K562 (cell line): ENCODE measurements around the gene CD96. TPM values are rescaled to one million over a fixed set of nuclear protein-coding genes. Genes with fewer than 3 reads are reported as not detected.

Source experiments
- ATAC-seq: fragments of 200-7000 bp; cut with Tn5 transposase; 3 replicates; pipeline ENCODE4 v1.9.1; 2020; ENCODE audit warnings: moderate library complexity
- BruUV-seq: library from RNA; stranded (reverse); fragments of 400-500 nt; replicated peaks from 2 replicates; lab custom pipeline; 2021; lab: Mats Ljungman, UMichigan
- CTCF ChIA-PET: fragments of 300-600 bp; formaldehyde crosslinking; extraction: SDS; loops from one replicate; lab custom pipeline; 2021; ENCODE audit warnings: low intra/inter-chr PET ratio; lab: Yijun Ruan, JAX
- POLR2A ChIA-PET: fragments of 300-600, 350-650 bp; sonication (Branson Sonifier 250); formaldehyde crosslinking; extraction: SDS; loops from one replicate; lab custom pipeline; 2021; ENCODE audit warnings: antibody characterized with exemption, inconsistent platforms; lab: Yijun Ruan, JAX
- DNase-seq, 4 experiments: peaks; one replicate each; pipeline versions ENCODE4 v3.0.0 to v3.0.0-alpha.2; 2011 to 2018; ENCODE audit warnings: low spot score in 3 of 4, mixed read lengths in 3 of 4; ENCODE audit errors: extremely low read depth in 1 of 4
- FAIRE-seq: peaks from 2 replicates; lab custom pipeline; 2011; peaks lifted over from hg19 to GRCh38; lab: Jason Lieb, UNC
- H2AFZ ChIP-seq: 2 replicates; pipeline ENCODE4 v1.6.0; 2011; ENCODE audit warnings: low read depth, low read length, control low read depth, inconsistent platforms
- H3K27ac ChIP-seq: fragments of 200-600 bp; 3 replicates; pipeline ENCODE4 v1.8.0; 2011; ENCODE audit warnings: low read depth, mild to moderate bottlenecking, control low read depth, inconsistent platforms, low read length, moderate library complexity, mixed read lengths; ENCODE audit errors: extremely low read depth
- H3K27me3 ChIP-seq, 2 experiments: fragments of 300-600 bp in 1 of 2; 2 replicates in 1 of 2; 3 replicates in 1 of 2; pipeline versions ENCODE4 v1.6.0 to v1.8.0; 2011; ENCODE audit warnings: inconsistent platforms in 2 of 2, low read length in 2 of 2, mild to moderate bottlenecking in 1 of 2, mixed read lengths in 1 of 2, moderate library complexity in 1 of 2; ENCODE audit not compliant: control insufficient read depth in 2 of 2, insufficient read depth in 2 of 2
- H3K36me3 ChIP-seq: fragments of 300-600 bp; 3 replicates; pipeline ENCODE4 v1.8.0; 2011; ENCODE audit warnings: mild to moderate bottlenecking, low read length, inconsistent platforms; ENCODE audit not compliant: control insufficient read depth, insufficient read depth
- H3K4me1 ChIP-seq, 2 experiments: fragments of 200-600 bp in 1 of 2; replicated peaks in 1 of 2; 2 replicates in 1 of 2; 3 replicates in 1 of 2; pipeline versions ENCODE4 v1.5.1 to v1.8.0; 2011; ENCODE audit warnings: inconsistent platforms in 2 of 2, low read length in 2 of 2, mild to moderate bottlenecking in 1 of 2, mixed read lengths in 1 of 2, moderate library complexity in 1 of 2; ENCODE audit not compliant: control insufficient read depth in 2 of 2, insufficient read depth in 2 of 2
- H3K4me2 ChIP-seq: 2 replicates; pipeline ENCODE4 v1.6.1; 2011; ENCODE audit warnings: low read length, control low read depth, inconsistent platforms, mixed read lengths; ENCODE audit not compliant: insufficient read depth
- H3K4me3 ChIP-seq: fragments of 200-600 bp; sonication (generic), shearing (Covaris generic); 2 replicates; pipeline ENCODE4 v1.5.1; 2016; ENCODE audit warnings: control low read depth, inconsistent platforms
- H3K79me2 ChIP-seq: fragments of 200-600 bp; 3 replicates; pipeline ENCODE4 v1.8.0; 2011; ENCODE audit warnings: low read length, inconsistent platforms; ENCODE audit not compliant: control insufficient read depth, insufficient read depth
- H3K9ac ChIP-seq, 2 experiments: 2 replicates each; pipeline versions ENCODE4 v1.6.0 to v1.6.1; 2011; ENCODE audit warnings: low read depth in 2 of 2, low read length in 2 of 2, control low read depth in 1 of 2, inconsistent platforms in 1 of 2, mild to moderate bottlenecking in 1 of 2, mixed read lengths in 1 of 2; ENCODE audit not compliant: insufficient read depth in 1 of 2
- H3K9me1 ChIP-seq: one replicate; pipeline ENCODE4 v1.6.0; 2011; ENCODE audit warnings: inconsistent platforms, mild to moderate bottlenecking, low read length, moderate library complexity; ENCODE audit not compliant: control insufficient read depth, insufficient read depth
- H3K9me3 ChIP-seq: replicated peaks from 2 replicates; pipeline ENCODE4 v1.5.1; 2011; ENCODE audit warnings: low read depth, low read length, inconsistent platforms; ENCODE audit not compliant: control insufficient read depth, insufficient read depth
- H4K20me1 ChIP-seq: replicated peaks from 2 replicates; pipeline ENCODE4 v1.6.1; 2011; ENCODE audit warnings: low read length, inconsistent platforms, mixed read lengths; ENCODE audit not compliant: control insufficient read depth, insufficient read depth
- BCL6 ChIP-seq: fragments of 250-450 bp; sonication (Bioruptor Pico); IDR thresholded peaks from 2 replicates; pipeline ENCODE4 v1.4.0; 2020
- ESRRA ChIP-seq: fragments of 450-650 bp; IDR thresholded peaks from 2 replicates; pipeline ENCODE4 v1.6.1; 2014; ENCODE audit warnings: low read depth, mild to moderate bottlenecking, moderate library complexity, borderline replicate concordance
- HDAC3 ChIP-seq: fragments of 450-650 bp; IDR thresholded peaks from 2 replicates; pipeline ENCODE4 v1.6.1; 2018; ENCODE audit warnings: borderline replicate concordance, mild to moderate bottlenecking, moderate library complexity; ENCODE audit not compliant: partially characterized antibody
- LEF1 ChIP-seq: fragments of 450-650 bp; IDR thresholded peaks from 2 replicates; pipeline ENCODE4 v1.6.1; 2016; ENCODE audit warnings: mild to moderate bottlenecking
- MBD2 ChIP-seq: sonication (generic); IDR thresholded peaks from 2 replicates; pipeline ENCODE4 v1.6.1; 2016; ENCODE audit warnings: low read depth, borderline replicate concordance
- MITF ChIP-seq: IDR thresholded peaks from 2 replicates; pipeline ENCODE4 v1.6.1; 2014; ENCODE audit warnings: antibody characterized with exemption
- SREBF2 ChIP-seq: sonication (generic); formaldehyde crosslinking; IDR thresholded peaks from 2 replicates; pipeline ENCODE4 v1.4.0; 2020; ENCODE audit warnings: mild to moderate bottlenecking, missing genetic modification reagents
- SRSF9 ChIP-seq: fragments of 200-400 bp; formaldehyde crosslinking; IDR thresholded peaks from 2 replicates; pipeline ENCODE4 v1.6.1; 2017; ENCODE audit warnings: low read depth, low read length, borderline replicate concordance
- THRB ChIP-seq: fragments of 450-650 bp; formaldehyde crosslinking; conservative IDR thresholded peaks from 2 replicates; pipeline ENCODE4 v1.4.0; 2022; ENCODE audit warnings: mild to moderate bottlenecking, missing genetic modification characterization
- XRCC3 ChIP-seq: fragments of 450-650 bp; IDR thresholded peaks from 2 replicates; pipeline ENCODE4 v1.6.1; 2017; ENCODE audit warnings: mild to moderate bottlenecking, moderate library complexity
- ZNF644 ChIP-seq: fragments of 200-800 bp; sonication (Bioruptor generic); IDR thresholded peaks from 2 replicates; pipeline ENCODE4 v1.6.1; 2016; ENCODE audit warnings: low read depth, missing genetic modification characterization, missing compliant biosample characterization
- WGBS: fragments of 100-300 bp; shearing (Covaris generic); methylation state at CpG from one replicate; pipeline ENCODE4 v1.1.6; 2016; ENCODE audit warnings: low coverage, mixed read lengths; ENCODE audit not compliant: insufficient coverage; ENCODE audit errors: missing lambda C conversion rate; 5-methylcytosine and 5-hydroxymethylcytosine counted together
- in situ Hi-C: fragments of 300-500 bp; cut with MboI; formaldehyde crosslinking; loops from 4 replicates; pipeline ENCODE4 v1.15.0; 2018; ENCODE audit warnings: inconsistent platforms, mixed read lengths
- intact Hi-C: fragments of 100-400 bp; cut with micrococcal nuclease; formaldehyde crosslinking; loops from 2 replicates; pipeline ENCODE4 v1.14.2; 2022
- polyA plus RNA-seq, 8 experiments: library from polyadenylated mRNA; depleted of rRNA in 4 of 8; stranded (reverse) in 5 of 8; unstranded in 3 of 8; fragments of >200 nt; fragmentation: Nextera tagmentation in 2 of 8; fragmentation: Illumina TruSeq in 1 of 8; extraction: Ambion mirVana in 2 of 8; extraction: Trizol in 1 of 8; gene quantifications; 2 replicates each; pipeline versions ENCODE4 v1.2.1 to v1.2.3, GENCODE V29; 2011 to 2014; ENCODE audit warnings: inconsistent platforms in 1 of 8, missing spikeins in 1 of 8
- total RNA-seq, 7 experiments: library from RNA; depleted of rRNA in 6 of 7; stranded (reverse); fragments of >200 nt in 6 of 7; fragmentation: Illumina TruSeq in 2 of 7; extraction: Trizol in 2 of 7; gene quantifications; 2 replicates each; pipeline versions ENCODE4 v1.2.1 to v1.2.3, GENCODE V29; 2011 to 2021; ENCODE audit warnings: low replicate concordance in 1 of 7
- TF ChIP-seq, protein P1 (sequence below): fragments of 450-650 bp; IDR thresholded peaks from 2 replicates; pipeline ENCODE4 v1.6.1; 2016; ENCODE audit warnings: antibody characterized with exemption

The CD96 gene
- total and polyA plus RNA-seq, 9 of the 15 experiments (the other 6 are each of a cell fraction or from before 2014, with no cell fraction given) = 0.32 to 5.7 (median 1.2) TPM

- intact Hi-C loops (no loop called here), in situ Hi-C loops (no loop called here)
- no TSS peak for BruUV-seq
- no peak overlapping the region for H2AFZ ChIP-seq
- no peaks in the 10 kb centered on the region for H3K9me1 ChIP-seq
- DNase-seq = no peak
- no peaks in the 10 kb centered on the region for H3K27me3 ChIP-seq
- no peaks in the 10 kb centered on the region for H3K4me1 ChIP-seq
- H3K4me3 ChIP-seq = no peak overlapping the region
- TF ChIP-seq ZNF644 (tag) = no peak
- no peak for TF ChIP-seq THRB
- TF ChIP-seq LEF1 = no peak
- TF ChIP-seq, protein P1, sequence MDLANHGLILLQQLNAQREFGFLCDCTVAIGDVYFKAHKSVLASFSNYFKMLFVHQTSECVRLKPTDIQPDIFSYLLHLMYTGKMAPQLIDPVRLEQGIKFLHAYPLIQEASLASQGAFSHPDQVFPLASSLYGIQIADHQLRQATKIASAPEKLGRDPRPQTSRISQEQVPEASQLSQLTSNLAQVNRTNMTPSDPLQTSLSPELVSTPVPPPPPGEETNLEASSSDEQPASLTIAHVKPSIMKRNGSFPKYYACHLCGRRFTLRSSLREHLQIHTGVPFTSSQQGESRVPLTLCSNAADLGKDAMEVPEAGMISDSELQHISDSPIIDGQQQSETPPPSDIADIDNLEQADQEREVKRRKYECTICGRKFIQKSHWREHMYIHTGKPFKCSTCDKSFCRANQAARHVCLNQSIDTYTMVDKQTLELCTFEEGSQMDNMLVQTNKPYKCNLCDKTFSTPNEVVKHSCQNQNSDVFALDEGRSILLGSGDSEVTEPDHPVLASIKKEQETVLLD = no peak
- no peak for TF ChIP-seq SRSF9
- TF ChIP-seq XRCC3 = no peak
- no peak for TF ChIP-seq ESRRA
- TF ChIP-seq HDAC3 = no peak
- no peak for TF ChIP-seq MITF
- TF ChIP-seq SREBF2 = no peak
- TF ChIP-seq MBD2 = no peak
- TF ChIP-seq BCL6 (CRISPR knock-in tag) = no peak
- no peaks in the 10 kb centered on the region for H3K36me3 ChIP-seq
- no peaks in the 10 kb centered on the region for H4K20me1 ChIP-seq
- no peak overlapping the region for H3K4me2 ChIP-seq
- WGBS = 12% methylated on average over 3 of the region's 3 CpGs
- no peak overlapping the region for H3K27ac ChIP-seq
- ATAC-seq = no peak
- no peaks in the 10 kb centered on the region for H3K79me2 ChIP-seq
- H3K9me3 ChIP-seq = no peaks in the 10 kb centered on the region
- ChIA-PET CTCF (no interaction called here), POLR2A (no interaction called here)
- H3K9ac ChIP-seq = no peak overlapping the region
- FAIRE-seq = no peak
These were observed 49.6 kb downstream of the CD96 start for GRCh38 chr3:111591555-111591954.
